GM20431 (cell line): ENCODE results near the gene TRPC4AP.
"Not testable (repeated sequence)": the region's sequence is repeated elsewhere in the genome, so short reads cannot be mapped to it uniquely, and the experiment has no call there.

ENCODE experiments used
- in situ Hi-C: fragments of 300-500 bp; cut with MseI, MboI; formaldehyde crosslinking; loops from one replicate; pipeline ENCODE4 v1.15.0; 2020; ENCODE audit warnings: low sequenced_read_pairs; ENCODE audit not compliant: unreplicated experiment

Gene TRPC4AP

GRCh38 chr20:35066194-35066593 lies 26.4 kb downstream of the TRPC4AP start:
- in situ Hi-C loops = no loop called here

GRCh38 chr20:35065181-35065580 lies 27.4 kb downstream of the TRPC4AP start:
- in situ Hi-C loops = no loop called here

- in situ Hi-C loops = no loop called here
Observed at GRCh38 chr20:35063168-35063567, 29.4 kb downstream of the TRPC4AP start.

- in situ Hi-C loops = no loop called here
Observed at GRCh38 chr20:35062478-35062877, 30.1 kb downstream of the TRPC4AP start.

GRCh38 chr20:35060168-35060567 lies 32.4 kb downstream of the TRPC4AP start:
- in situ Hi-C loops = no loop called here

- in situ Hi-C loops = no loop called here
Observed at GRCh38 chr20:35059612-35060011, 33.0 kb downstream of the TRPC4AP start.

- in situ Hi-C loops = no loop called here
Observed at GRCh38 chr20:35059110-35059509, 33.5 kb downstream of the TRPC4AP start.

- in situ Hi-C loops = no loop called here
Observed at GRCh38 chr20:35055445-35056276, 36.9 kb downstream of the TRPC4AP start.

GRCh38 chr20:35054814-35055213 lies 37.8 kb downstream of the TRPC4AP start:
- in situ Hi-C loops = no loop called here

GRCh38 chr20:35052616-35053015 lies 40.0 kb downstream of the TRPC4AP start:
- in situ Hi-C loops = not testable (repeated sequence)

GRCh38 chr20:35049776-35050352 lies 42.7 kb downstream of the TRPC4AP start:
- in situ Hi-C loops = no loop called here

- in situ Hi-C loops = no loop called here
Observed at GRCh38 chr20:35048739-35049138, 43.9 kb downstream of the TRPC4AP start.

GRCh38 chr20:35042268-35042667 lies 50.3 kb downstream of the TRPC4AP start:
- in situ Hi-C loops = no loop called here

- in situ Hi-C loops = no loop called here
Observed at GRCh38 chr20:35040646-35041045, 52.0 kb downstream of the TRPC4AP start.

GRCh38 chr20:35039846-35040489 lies 52.6 kb downstream of the TRPC4AP start:
- in situ Hi-C loops = no loop called here

GRCh38 chr20:35039146-35039545 lies 53.5 kb downstream of the TRPC4AP start:
- in situ Hi-C loops = no loop called here

GRCh38 chr20:35034145-35034544 lies 58.5 kb downstream of the TRPC4AP start:
- in situ Hi-C loops = no loop called here

- in situ Hi-C loops = no loop called here
Observed at GRCh38 chr20:35030136-35030535, 62.5 kb downstream of the TRPC4AP start.

GRCh38 chr20:35027301-35027700 lies 65.3 kb downstream of the TRPC4AP start:
- in situ Hi-C loops = no loop called here

GRCh38 chr20:35025116-35025515 lies 67.5 kb downstream of the TRPC4AP start:
- in situ Hi-C loops = no loop called here

GRCh38 chr20:35023624-35024023 lies 69.0 kb downstream of the TRPC4AP start:
- in situ Hi-C loops = no loop called here
